Memory B cell (primary cell): ENCODE measurements around the gene CDH12.

Experiments used
- ATAC-seq: fragments of 150-1000 bp; cut with Tn5 transposase; 2 replicates; pipeline ENCODE4 v1.10.0; 2021; ENCODE audit warnings: low read depth, mild to moderate bottlenecking, moderate library complexity
- DNase-seq, 2 donors: peaks; one replicate each; pipeline ENCODE4 v3.0.0; 2022; ENCODE audit warnings: low spot score in 2 of 2
- H3K27ac Mint-ChIP-seq: one replicate; pipeline ENCODE4 v1.8.0; 2022; ENCODE audit warnings: mild to moderate bottlenecking, moderate library complexity, mixed read lengths
- H3K27me3 Mint-ChIP-seq: one replicate; pipeline ENCODE4 v1.8.0; 2022; ENCODE audit warnings: mixed read lengths
- H3K36me3 Mint-ChIP-seq: one replicate; pipeline ENCODE4 v1.8.0; 2022; ENCODE audit warnings: mild to moderate bottlenecking, mixed read lengths
- H3K4me1 Mint-ChIP-seq: one replicate; pipeline ENCODE4 v1.8.0; 2022; ENCODE audit warnings: mixed read lengths
- H3K4me3 Mint-ChIP-seq: one replicate; pipeline ENCODE4 v1.8.0; 2022; ENCODE audit warnings: mild to moderate bottlenecking, moderate library complexity, mixed read lengths
- H3K9me3 Mint-ChIP-seq: one replicate; pipeline ENCODE4 v1.8.0; 2022; ENCODE audit warnings: mixed read lengths

The CDH12 gene

GRCh38 chr5:22728610-22729009 lies 124.5 kb downstream of the CDH12 start:
- no peaks in the 10 kb centered on the region for H3K36me3 Mint-ChIP-seq
- H3K4me1 Mint-ChIP-seq = no peaks in the 10 kb centered on the region
- no peak overlapping the region for H3K4me3 Mint-ChIP-seq
- H3K9me3 Mint-ChIP-seq = peaks cover 4% of the 10 kb centered on the region
- ATAC-seq (no peak), DNase-seq (no peak)
- H3K27me3 Mint-ChIP-seq = no peaks in the 10 kb centered on the region
- no peak overlapping the region for H3K27ac Mint-ChIP-seq

GRCh38 chr5:22722491-22722890 lies 130.7 kb downstream of the CDH12 start:
- DNase-seq (no peak), ATAC-seq (no peak)
- H3K27me3 Mint-ChIP-seq = no peaks in the 10 kb centered on the region
- H3K9me3 Mint-ChIP-seq = peaks cover 5% of the 10 kb centered on the region
- H3K36me3 Mint-ChIP-seq = no peaks in the 10 kb centered on the region
- no peak overlapping the region for H3K4me3 Mint-ChIP-seq
- H3K4me1 Mint-ChIP-seq = no peaks in the 10 kb centered on the region
- no peak overlapping the region for H3K27ac Mint-ChIP-seq

GRCh38 chr5:22722056-22722455 lies 131.1 kb downstream of the CDH12 start:
- Mint-ChIP-seq H3K27me3 (no peaks in the 10 kb centered on the region), H3K4me1 (no peaks in the 10 kb centered on the region), H3K9me3 (peaks cover 5% of the 10 kb centered on the region), H3K4me3 (no peak overlapping the region), H3K27ac (no peak overlapping the region), H3K36me3 (no peaks in the 10 kb centered on the region)
- ATAC-seq (no peak), DNase-seq (no peak)

DNA sequence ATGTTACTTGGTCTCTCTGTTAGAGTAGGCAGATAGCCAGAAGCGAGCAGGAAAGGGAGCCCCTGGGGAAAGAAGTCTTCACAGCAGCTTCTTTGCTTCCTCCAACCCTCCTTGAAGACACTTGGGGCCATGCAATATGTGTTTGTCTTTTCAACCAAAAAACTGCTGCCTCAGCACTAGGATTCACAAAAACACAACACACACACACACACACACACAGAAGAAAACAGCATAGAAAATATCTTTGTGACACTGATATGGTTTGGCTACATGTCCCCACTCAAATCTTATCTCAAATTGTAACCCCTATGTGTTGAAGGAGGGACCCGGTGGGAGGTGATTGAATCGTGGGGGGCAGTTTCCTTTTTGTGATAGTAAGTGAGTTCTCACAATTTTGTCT lies 133.3 kb downstream of the CDH12 start:
- no peak overlapping the region for H3K27ac Mint-ChIP-seq
- H3K27me3 Mint-ChIP-seq = no peaks in the 10 kb centered on the region
- H3K4me1 Mint-ChIP-seq = no peaks in the 10 kb centered on the region
- no peak for ATAC-seq
- no peaks in the 10 kb centered on the region for H3K36me3 Mint-ChIP-seq
- H3K9me3 Mint-ChIP-seq = peaks cover 2% of the 10 kb centered on the region
- no peak for DNase-seq
- no peak overlapping the region for H3K4me3 Mint-ChIP-seq

GRCh38 chr5:22710660-22711059 lies 142.5 kb downstream of the CDH12 start:
- no peak overlapping the region for H3K27ac Mint-ChIP-seq

DNA sequence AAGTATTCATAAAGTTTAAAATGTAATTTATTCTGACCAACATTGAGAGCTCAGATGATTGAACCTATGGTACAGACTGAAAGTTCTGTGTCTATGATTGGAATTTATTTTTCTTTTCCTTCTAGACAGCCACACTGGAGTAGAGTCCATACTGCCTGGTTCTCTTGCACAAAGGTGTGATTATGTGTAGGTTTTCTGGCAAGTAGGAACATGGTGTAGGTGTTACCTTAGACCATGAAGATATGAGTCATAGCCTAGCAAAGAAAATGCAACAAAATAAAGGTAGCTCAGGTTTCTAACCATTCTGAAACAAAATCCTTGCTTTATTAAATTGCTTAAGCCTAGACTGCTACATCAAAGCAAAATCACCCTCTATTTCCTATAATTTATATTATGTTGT lies 143.4 kb downstream of the CDH12 start:
- DNase-seq = no peak

More at GRCh38 chr5:22710660-22711059, 142.5 kb downstream of the CDH12 start:
- H3K4me3 Mint-ChIP-seq = no peak overlapping the region
- no peaks in the 10 kb centered on the region for H3K36me3 Mint-ChIP-seq
- no peak for DNase-seq
- no peaks in the 10 kb centered on the region for H3K27me3 Mint-ChIP-seq
- no peaks in the 10 kb centered on the region for H3K4me1 Mint-ChIP-seq
- no peak for ATAC-seq
- H3K9me3 Mint-ChIP-seq = no peaks in the 10 kb centered on the region

DNA sequence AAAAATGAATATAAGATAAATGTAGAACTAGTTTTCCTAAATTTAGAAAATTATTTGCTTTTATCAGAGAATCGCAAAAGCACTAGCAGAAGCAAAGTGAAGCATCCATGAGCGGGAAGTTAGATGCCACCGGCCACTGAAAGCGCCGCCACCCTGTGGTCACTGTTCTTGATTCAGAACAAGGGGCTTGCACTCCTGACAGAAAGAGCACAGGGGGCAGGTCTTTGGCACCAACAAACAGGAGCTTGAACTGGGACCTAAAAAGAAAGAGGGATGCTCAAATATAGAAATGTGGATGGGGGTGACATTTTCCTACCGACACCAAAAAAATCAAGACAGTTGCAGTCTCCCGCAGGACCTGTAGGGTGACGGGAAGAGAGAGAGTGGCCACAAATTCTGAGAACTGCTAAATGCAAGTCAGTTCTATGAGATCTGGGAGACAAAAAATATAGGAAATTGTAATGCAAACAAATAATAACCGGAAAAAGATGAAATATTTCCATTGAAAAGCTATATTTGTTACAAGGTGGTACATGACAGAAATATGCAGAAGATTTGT lies 144.3 kb downstream of the CDH12 start:
- DNase-seq = no peak
- ATAC-seq = no peak
- no peaks in the 10 kb centered on the region for H3K9me3 Mint-ChIP-seq
- no peaks in the 10 kb centered on the region for H3K27me3 Mint-ChIP-seq
- H3K4me3 Mint-ChIP-seq = no peak overlapping the region
- no peak overlapping the region for H3K27ac Mint-ChIP-seq
- H3K4me1 Mint-ChIP-seq = no peaks in the 10 kb centered on the region
- no peaks in the 10 kb centered on the region for H3K36me3 Mint-ChIP-seq

More for the DNA sequence above, 143.4 kb downstream of the CDH12 start:
- no peak overlapping the region for H3K4me3 Mint-ChIP-seq
- no peaks in the 10 kb centered on the region for H3K27me3 Mint-ChIP-seq
- no peaks in the 10 kb centered on the region for H3K36me3 Mint-ChIP-seq
- no peaks in the 10 kb centered on the region for H3K4me1 Mint-ChIP-seq
- no peaks in the 10 kb centered on the region for H3K9me3 Mint-ChIP-seq
- ATAC-seq = no peak
- H3K27ac Mint-ChIP-seq = no peak overlapping the region

DNA sequence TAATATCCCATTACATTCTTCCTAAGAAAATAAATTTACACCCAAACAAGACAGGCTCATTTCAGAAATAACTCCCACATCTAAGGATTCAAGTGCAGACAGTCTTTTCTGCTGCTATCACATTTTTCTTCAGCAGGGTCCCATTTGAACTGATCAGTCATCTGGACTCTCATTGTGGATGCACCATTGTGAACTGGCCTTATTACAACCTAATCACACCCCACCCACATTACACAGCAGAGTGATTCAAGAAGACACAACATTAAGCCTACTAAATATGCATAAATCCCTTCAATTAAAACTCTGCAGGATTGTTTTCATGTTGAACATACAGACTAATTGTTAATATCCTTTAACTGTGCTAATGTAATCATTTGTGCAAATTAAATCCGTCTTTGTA lies 146.2 kb downstream of the CDH12 start:
- no peak overlapping the region for H3K27ac Mint-ChIP-seq
- H3K9me3 Mint-ChIP-seq = no peaks in the 10 kb centered on the region
- H3K27me3 Mint-ChIP-seq = no peaks in the 10 kb centered on the region
- no peaks in the 10 kb centered on the region for H3K4me1 Mint-ChIP-seq
- no peaks in the 10 kb centered on the region for H3K36me3 Mint-ChIP-seq
- H3K4me3 Mint-ChIP-seq = no peak overlapping the region
- no peak for DNase-seq
- no peak for ATAC-seq

DNA sequence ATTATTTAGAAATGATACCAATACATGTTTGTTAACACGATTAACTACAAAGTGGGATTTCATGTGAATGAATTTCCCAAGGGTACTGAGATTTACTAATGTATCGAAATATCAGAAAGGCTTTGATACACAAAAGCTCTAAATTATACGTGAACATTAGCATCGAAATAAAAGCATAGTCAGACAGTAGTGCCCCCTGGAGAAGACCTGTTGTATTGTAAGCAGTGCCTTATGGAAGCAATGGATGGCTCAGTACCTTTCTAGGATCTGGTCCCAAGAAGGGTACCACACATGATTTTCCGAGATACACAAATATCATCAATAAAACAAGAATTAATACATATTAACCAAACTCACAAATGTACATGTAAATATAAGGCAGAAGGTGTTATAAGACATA lies 153.8 kb downstream of the CDH12 start:
- H3K4me1 Mint-ChIP-seq = no peaks in the 10 kb centered on the region
- H3K4me3 Mint-ChIP-seq = no peak overlapping the region
- ATAC-seq (no peak), DNase-seq (no peak)
- no peaks in the 10 kb centered on the region for H3K27me3 Mint-ChIP-seq
- no peak overlapping the region for H3K27ac Mint-ChIP-seq
- H3K36me3 Mint-ChIP-seq = no peaks in the 10 kb centered on the region
- no peaks in the 10 kb centered on the region for H3K9me3 Mint-ChIP-seq

DNA sequence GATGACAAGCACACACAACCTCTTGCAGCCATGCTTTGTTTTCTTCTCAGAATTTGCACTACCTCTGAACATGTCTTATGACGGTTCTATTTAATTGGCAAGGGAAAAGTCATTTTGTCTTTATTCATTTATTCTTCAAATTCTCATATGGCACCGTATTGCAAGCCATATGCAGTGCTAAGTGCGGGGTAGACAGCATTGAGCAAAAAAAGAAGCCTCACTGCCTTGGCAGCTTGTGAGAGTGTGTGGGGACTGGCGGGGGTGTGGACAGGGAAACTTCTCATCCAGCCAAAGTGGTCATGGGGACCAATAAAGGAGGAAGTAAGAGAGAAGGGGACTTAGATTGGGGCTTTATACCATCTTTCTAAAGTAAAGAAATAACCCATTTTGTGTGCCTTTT lies 160.0 kb downstream of the CDH12 start:
- no peaks in the 10 kb centered on the region for H3K36me3 Mint-ChIP-seq
- H3K4me3 Mint-ChIP-seq = no peak overlapping the region
- no peaks in the 10 kb centered on the region for H3K4me1 Mint-ChIP-seq
- no peaks in the 10 kb centered on the region for H3K27me3 Mint-ChIP-seq
- peaks cover 2% of the 10 kb centered on the region for H3K9me3 Mint-ChIP-seq
- no peak for ATAC-seq
- no peak overlapping the region for H3K27ac Mint-ChIP-seq
- DNase-seq = no peak

DNA sequence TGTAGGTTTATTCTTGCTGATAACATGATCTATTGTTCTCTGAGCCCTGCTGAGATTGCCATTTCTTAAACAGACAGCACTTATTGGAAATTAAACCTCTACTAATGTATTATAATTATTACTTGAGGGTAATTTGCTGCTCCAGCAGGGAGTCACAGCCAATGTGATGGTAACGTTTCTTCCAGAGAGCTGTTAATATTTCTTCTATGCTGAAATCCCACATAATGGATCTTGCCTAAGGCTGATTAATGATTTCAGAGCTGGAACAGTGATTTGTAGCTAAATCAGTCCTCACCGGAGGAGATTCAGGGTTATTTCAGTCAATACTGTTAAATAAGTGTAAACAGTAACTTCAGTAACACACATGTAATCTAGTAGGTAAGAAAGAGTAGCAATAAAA lies 170.1 kb downstream of the CDH12 start:
- H3K4me1 Mint-ChIP-seq = no peaks in the 10 kb centered on the region
- no peaks in the 10 kb centered on the region for H3K27me3 Mint-ChIP-seq
- no peaks in the 10 kb centered on the region for H3K36me3 Mint-ChIP-seq
- no peak overlapping the region for H3K4me3 Mint-ChIP-seq
- no peak overlapping the region for H3K27ac Mint-ChIP-seq
- ATAC-seq (no peak), DNase-seq (no peak)
- no peaks in the 10 kb centered on the region for H3K9me3 Mint-ChIP-seq

DNA sequence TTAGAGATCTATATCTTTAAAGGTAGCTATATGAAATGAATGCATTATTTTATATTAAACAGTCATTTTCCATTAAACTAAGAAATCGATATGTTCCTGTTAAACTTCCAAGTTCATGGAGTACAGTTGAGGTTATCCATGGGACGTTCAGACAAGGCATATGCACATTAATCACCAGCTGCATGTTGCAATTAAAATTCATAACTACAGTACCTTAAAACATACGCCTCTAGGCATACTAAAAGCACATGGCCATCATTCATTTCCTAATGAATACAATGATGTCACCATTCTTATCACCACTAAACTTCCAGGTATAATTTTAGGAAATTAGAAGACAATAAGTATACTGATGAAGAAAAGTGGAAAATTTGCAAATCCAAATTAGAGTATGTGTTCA lies 174.3 kb downstream of the CDH12 start:
- H3K4me3 Mint-ChIP-seq = no peak overlapping the region
- ATAC-seq = no peak
- H3K27me3 Mint-ChIP-seq = no peaks in the 10 kb centered on the region
- DNase-seq = no peak
- H3K36me3 Mint-ChIP-seq = no peaks in the 10 kb centered on the region
- no peaks in the 10 kb centered on the region for H3K9me3 Mint-ChIP-seq
- no peak overlapping the region for H3K27ac Mint-ChIP-seq
- no peaks in the 10 kb centered on the region for H3K4me1 Mint-ChIP-seq

GRCh38 chr5:22673131-22673530 lies 180.0 kb downstream of the CDH12 start:
- Mint-ChIP-seq H3K36me3 (no peaks in the 10 kb centered on the region), H3K27me3 (no peaks in the 10 kb centered on the region), H3K4me3 (no peak overlapping the region), H3K27ac (no peak overlapping the region), H3K9me3 (peaks cover 1% of the 10 kb centered on the region), H3K4me1 (no peaks in the 10 kb centered on the region)
- ATAC-seq (no peak), DNase-seq (no peak)

GRCh38 chr5:22669345-22669744 lies 183.8 kb downstream of the CDH12 start:
- Mint-ChIP-seq H3K4me3 (no peak overlapping the region), H3K27me3 (no peaks in the 10 kb centered on the region), H3K27ac (no peak overlapping the region), H3K4me1 (no peaks in the 10 kb centered on the region), H3K36me3 (no peaks in the 10 kb centered on the region), H3K9me3 (peaks cover 1% of the 10 kb centered on the region)
- no peak for ATAC-seq
- no peak for DNase-seq

DNA sequence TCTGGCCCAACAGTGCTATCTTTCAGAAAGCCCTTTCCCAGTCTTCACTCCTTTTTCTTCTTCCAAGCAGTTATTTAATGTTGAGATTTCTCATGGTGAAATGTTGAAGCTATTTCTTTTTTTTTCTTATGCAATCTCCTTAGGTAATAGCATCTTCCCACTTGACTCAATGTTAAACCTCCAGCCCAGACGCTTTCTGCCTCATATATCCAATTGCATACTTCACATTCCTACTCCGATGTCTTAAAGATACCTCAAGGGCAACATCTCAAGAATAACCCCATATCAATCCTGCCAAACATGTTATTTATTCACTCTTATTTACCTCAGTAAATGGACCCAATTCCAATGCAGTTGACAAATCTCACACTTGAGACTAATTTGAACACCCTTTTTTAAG lies 187.3 kb downstream of the CDH12 start:
- no peak for ATAC-seq
- no peaks in the 10 kb centered on the region for H3K27me3 Mint-ChIP-seq
- no peak overlapping the region for H3K4me3 Mint-ChIP-seq
- peaks cover 1% of the 10 kb centered on the region for H3K9me3 Mint-ChIP-seq
- no peaks in the 10 kb centered on the region for H3K36me3 Mint-ChIP-seq
- DNase-seq = no peak
- H3K4me1 Mint-ChIP-seq = no peaks in the 10 kb centered on the region
- H3K27ac Mint-ChIP-seq = no peak overlapping the region
